ENCODE measurements around the gene PDLIM5. TPM values are rescaled to one million over a fixed set of nuclear protein-coding genes. Genes with fewer than 3 reads are reported as not detected.

The PDLIM5 gene
- total RNA-seq, 6 experiments from 2014 or later = 152 to 240 (median 171) TPM

DNA sequence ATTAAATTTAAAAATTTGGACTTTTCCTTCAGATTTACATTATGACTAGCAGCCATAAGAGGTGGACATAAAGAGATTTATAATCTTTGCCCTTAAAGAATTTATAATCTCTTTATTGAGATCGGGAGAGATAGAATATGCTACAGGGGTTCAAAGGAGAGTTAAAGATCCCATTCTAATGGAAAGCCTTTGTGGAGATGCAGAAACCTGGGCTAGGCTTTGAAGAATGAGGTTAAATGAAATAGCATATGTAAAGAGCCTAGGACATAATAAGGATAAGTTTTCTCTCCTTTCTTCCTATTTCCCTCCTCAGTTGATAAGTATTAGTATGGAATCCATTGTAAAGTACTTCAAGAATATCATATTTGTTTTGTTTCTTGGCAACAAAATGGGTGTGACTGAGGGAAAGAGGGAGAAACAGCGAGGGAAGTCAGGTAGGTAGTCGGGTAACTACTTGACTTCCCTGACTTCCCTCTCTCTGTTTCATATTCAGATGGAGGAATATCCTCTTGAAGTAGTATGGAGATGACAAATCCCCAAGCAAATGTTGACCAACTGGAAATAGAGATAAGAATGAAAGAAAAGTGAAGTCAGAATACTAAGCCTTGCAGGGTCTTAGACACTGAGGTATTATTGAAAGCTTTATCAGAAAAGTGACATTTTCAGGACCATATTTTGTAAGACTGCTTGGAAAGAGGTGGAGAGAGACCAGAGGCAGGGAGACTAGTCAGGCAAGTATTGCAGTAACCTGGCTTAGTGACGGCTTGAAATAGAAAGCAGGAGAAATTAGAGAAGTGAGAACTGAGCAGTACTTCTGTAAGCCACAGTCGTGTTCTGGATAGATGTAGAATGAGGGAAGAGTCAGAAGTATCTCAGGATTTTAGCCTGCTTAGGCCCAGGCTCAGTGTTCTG lies 82.9 kb downstream of the PDLIM5 start:
- H3K4me3 Mint-ChIP-seq = no peak overlapping the region

DNA sequence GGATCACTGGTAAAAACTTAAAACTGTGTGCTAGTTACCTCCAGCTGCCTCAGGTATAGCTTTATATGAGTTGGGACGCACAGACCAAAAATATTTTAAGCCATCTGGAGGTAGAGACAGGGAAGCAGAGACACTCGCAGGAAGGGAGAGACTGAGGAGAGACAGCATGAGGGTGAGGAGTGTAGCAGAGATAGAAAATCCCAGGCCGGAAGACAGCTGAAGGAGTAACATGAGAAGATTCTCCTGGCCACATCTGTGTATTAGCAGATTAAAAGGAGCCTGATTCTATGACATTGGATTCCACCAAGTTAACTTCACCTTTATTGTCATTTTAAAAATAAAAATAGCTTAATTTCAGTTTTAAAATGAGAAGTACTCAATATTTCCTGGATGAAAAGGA lies 84.3 kb downstream of the PDLIM5 start:
- no peak overlapping the region for H3K27ac Mint-ChIP-seq
- no peak for DNase-seq
- H3K9me3 Mint-ChIP-seq = no peaks in the 10 kb centered on the region
- H3K36me3 Mint-ChIP-seq (ENCODE audit: low read depth) = peaks cover 31% of the 10 kb centered on the region
- TF ChIP-seq, protein P1, sequence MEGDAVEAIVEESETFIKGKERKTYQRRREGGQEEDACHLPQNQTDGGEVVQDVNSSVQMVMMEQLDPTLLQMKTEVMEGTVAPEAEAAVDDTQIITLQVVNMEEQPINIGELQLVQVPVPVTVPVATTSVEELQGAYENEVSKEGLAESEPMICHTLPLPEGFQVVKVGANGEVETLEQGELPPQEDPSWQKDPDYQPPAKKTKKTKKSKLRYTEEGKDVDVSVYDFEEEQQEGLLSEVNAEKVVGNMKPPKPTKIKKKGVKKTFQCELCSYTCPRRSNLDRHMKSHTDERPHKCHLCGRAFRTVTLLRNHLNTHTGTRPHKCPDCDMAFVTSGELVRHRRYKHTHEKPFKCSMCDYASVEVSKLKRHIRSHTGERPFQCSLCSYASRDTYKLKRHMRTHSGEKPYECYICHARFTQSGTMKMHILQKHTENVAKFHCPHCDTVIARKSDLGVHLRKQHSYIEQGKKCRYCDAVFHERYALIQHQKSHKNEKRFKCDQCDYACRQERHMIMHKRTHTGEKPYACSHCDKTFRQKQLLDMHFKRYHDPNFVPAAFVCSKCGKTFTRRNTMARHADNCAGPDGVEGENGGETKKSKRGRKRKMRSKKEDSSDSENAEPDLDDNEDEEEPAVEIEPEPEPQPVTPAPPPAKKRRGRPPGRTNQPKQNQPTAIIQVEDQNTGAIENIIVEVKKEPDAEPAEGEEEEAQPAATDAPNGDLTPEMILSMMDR (IDR thresholded peaks at IDR 0.05) = no peak
- no peaks in the 10 kb centered on the region; the same call in 1 of the 2 replicates for H3K27me3 Mint-ChIP-seq (ENCODE audit: insufficient read depth)
- H3K4me3 Mint-ChIP-seq = no peak overlapping the region
- peaks cover 88% of the 10 kb centered on the region for H3K4me1 Mint-ChIP-seq (ENCODE audit: low read depth)

More for the DNA sequence above, 82.9 kb downstream of the PDLIM5 start:
- Mint-ChIP-seq H3K4me1 (ENCODE audit: low read depth) (peaks cover 92% of the 10 kb centered on the region), H3K9me3 (no peaks in the 10 kb centered on the region), H3K27me3 (ENCODE audit: insufficient read depth) (no peaks in the 10 kb centered on the region), H3K36me3 (ENCODE audit: low read depth) (peaks cover 20% of the 10 kb centered on the region), H3K27ac (peak overlapping the region; percentile 40)
- no peak for DNase-seq
- TF ChIP-seq, protein P1 (IDR thresholded peaks at IDR 0.05) = no peak

DNA sequence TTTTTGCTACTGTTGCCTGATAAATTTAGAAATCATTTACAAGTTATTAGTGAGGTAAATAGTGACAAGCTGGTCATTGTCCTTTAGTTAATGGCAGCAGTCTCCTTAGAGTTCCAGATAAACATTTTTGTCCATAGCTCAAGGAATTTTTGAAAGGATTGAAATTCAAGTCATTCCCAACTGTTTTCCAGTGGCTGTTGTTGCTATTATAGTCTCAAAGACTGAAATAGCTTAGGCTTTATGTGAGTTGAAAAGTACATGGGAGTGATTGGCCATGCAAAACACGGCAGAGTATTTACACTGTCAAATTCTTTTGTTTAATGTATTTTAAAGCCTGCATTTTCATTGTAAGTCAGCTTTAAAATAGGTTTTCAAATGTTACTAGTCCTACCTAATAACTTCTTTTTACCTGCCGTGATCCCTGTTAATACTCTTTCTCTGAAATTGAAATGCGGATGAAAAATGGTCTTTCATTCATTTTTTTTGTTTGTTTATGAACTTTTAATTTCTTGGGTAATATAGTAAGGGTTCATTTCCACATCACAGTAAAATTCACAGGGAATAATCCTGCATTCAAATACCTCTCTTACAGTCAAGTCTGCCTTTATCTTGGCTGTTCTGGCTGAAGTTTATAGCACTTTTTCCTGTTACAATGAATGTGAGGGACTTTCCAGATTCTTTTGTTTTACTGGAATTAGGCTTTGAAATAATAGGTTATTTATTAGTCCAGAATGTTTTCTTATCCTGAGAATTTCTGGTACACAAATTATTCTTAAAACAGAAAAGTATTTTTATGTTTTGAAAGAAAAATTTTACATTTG lies 85.1 kb downstream of the PDLIM5 start:
- Mint-ChIP-seq H3K4me3 (no peak overlapping the region), H3K9me3 (no peaks in the 10 kb centered on the region), H3K27ac (no peak overlapping the region), H3K36me3 (ENCODE audit: low read depth) (peaks cover 32% of the 10 kb centered on the region), H3K27me3 (ENCODE audit: insufficient read depth) (no peaks in the 10 kb centered on the region; the same call in 1 of the 2 replicates), H3K4me1 (ENCODE audit: low read depth) (peaks cover 80% of the 10 kb centered on the region)
- DNase-seq = no peak
- TF ChIP-seq, protein P1 (IDR thresholded peaks at IDR 0.05) = no peak

DNA sequence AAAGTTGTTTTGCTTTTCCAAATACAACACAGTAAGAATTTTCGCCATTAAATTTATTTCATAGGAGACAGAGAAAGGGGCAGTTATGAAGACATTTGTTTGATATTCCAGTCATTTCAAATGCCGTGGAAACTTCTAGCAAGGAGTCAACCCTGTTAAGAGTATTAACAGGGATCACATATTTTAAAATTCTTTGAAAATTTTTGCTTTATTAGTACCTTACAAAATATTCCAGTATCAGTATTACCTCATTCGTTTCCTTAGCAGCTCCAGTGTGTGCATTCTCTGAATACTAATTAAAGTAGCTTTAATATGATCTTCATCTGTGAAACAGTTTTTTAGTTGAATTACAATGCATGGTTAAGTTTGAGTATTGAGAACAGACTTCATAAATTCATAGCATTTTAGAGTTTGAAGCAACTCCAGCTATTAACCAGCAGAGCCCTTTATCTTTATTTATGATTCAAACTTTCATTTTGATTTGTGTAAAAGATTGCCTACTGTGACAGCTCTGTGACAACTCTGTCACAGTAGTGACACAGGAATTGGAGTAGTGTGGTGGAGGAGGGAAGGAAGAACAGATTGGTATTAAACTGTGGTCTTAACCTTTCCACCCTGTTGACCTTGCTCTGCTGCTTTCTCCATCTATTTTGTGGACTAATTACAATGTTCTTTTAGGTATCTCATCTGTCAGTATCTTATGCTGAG lies 86.3 kb downstream of the PDLIM5 start:
- H3K27me3 Mint-ChIP-seq (ENCODE audit: insufficient read depth) = no peaks in the 10 kb centered on the region; the same call in 1 of the 2 replicates
- peaks cover 68% of the 10 kb centered on the region for H3K4me1 Mint-ChIP-seq (ENCODE audit: low read depth)
- TF ChIP-seq, protein P1 (IDR thresholded peaks at IDR 0.05) = no peak

DNA sequence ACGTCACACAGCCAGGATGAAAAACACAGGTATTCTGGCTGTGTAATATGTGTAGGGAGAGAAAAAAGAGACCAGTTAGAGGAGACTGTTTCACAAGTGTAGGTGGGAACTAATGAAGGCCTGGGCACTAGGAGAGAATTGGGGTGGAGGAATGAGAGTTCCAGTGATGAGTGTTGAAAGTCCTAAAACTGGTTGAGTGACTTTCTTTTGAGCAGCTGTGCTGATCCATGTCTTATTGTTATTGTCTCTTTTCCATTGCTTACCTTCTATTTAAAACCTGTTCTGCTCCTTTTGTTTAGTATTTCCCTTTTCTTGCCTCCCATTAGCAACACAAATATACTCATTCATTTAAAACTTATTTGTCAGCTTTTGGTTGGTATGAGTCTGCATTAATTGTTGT lies 88.7 kb downstream of the PDLIM5 start:
- Mint-ChIP-seq H3K36me3 (ENCODE audit: low read depth) (peaks cover 28% of the 10 kb centered on the region), H3K4me1 (ENCODE audit: low read depth) (peaks cover 70% of the 10 kb centered on the region), H3K27me3 (ENCODE audit: insufficient read depth) (no peaks in the 10 kb centered on the region; the same call in 1 of the 2 replicates), H3K4me3 (no peak overlapping the region), H3K9me3 (no peaks in the 10 kb centered on the region), H3K27ac (peak overlapping the region; percentile 24; the same call in 1 of the 2 replicates)
- TF ChIP-seq, protein P1 (IDR thresholded peaks at IDR 0.05) = no peak
- no peak for DNase-seq

More for the DNA sequence above, 86.3 kb downstream of the PDLIM5 start:
- DNase-seq = no peak
- no peak overlapping the region; the same call in 1 of the 2 replicates for H3K4me3 Mint-ChIP-seq
- no peaks in the 10 kb centered on the region for H3K9me3 Mint-ChIP-seq
- peaks cover 27% of the 10 kb centered on the region for H3K36me3 Mint-ChIP-seq (ENCODE audit: low read depth)
- peak overlapping the region; percentile 21; the same call in 1 of the 2 replicates for H3K27ac Mint-ChIP-seq

All from HFFc6 (cell line).